ENCODE results near the gene NOP16.

The NOP16 gene

GRCh38 chr5:176392526-176392925, 4.1 kb upstream of the NOP16 start:
- ChIA-PET POLR2A (interaction anchor here (1.5 kb wide), 1 partner anchor 145 kb away, joined by 4 read pairs; no protein-coding TSS in a partner anchor), CTCF (no interaction called here)
- DNase-seq (ENCODE audit: extremely low spot score): no peak
- TF ChIP-seq PKNOX1 (IDR thresholded peaks at IDR 0.05) (no peak), LEF1 (IDR thresholded peaks at IDR 0.05; ENCODE audit: borderline replicate concordance) (no peak), FOXA1 (IDR thresholded peaks at IDR 0.05) (no peak), CTBP1 (IDR thresholded peaks at IDR 0.05; ENCODE audit: borderline replicate concordance) (no peak), NFRKB (IDR thresholded peaks at IDR 0.05) (no peak), SP1 (IDR thresholded peaks at IDR 0.05) (no peak), ZNF384 (IDR thresholded peaks at IDR 0.05) (no peak)

DNA sequence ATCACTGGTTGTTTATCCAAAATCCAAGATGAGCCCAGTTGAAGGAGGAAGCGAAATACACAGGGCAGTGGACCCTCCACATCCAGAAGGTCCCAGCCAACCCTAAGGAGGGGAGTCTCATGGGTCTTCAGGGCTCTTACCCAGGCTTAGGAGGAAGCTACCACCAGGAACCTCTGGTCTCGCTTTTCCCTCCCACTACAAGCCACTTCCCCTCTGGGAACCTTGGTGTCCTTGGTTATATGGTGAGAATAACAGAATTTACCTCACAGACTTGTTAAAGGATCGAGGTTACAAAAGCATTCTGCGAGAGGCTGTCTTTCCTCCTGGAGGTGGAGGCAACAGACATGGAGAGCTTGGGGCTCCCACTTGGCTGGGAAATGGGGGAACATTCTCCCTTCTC, 3.6 kb upstream of the NOP16 start:
- POLR2A ChIA-PET: interaction anchor here (1.5 kb wide), 1 partner anchor 146 kb away, joined by 4 read pairs; no protein-coding TSS in a partner anchor
- TF ChIP-seq SP1 (IDR thresholded peaks at IDR 0.05) (no peak), FOXM1 (IDR thresholded peaks at IDR 0.05; ENCODE audit: borderline replicate concordance) (no peak), ELF4 (IDR thresholded peaks at IDR 0.05) (no peak), HDGF (IDR thresholded peaks at IDR 0.05; ENCODE audit: borderline replicate concordance) (no peak), ZNF384 (IDR thresholded peaks at IDR 0.05) (no peak), BHLHE40 (IDR thresholded peaks at IDR 0.05; ENCODE audit: borderline replicate concordance) (no peak), PKNOX1 (IDR thresholded peaks at IDR 0.05) (no peak), SUZ12 (IDR thresholded peaks at IDR 0.05) (no peak), TARDBP (IDR thresholded peaks at IDR 0.05) (no peak)
- CTCF ChIA-PET: no interaction called here
- no peak for DNase-seq (ENCODE audit: extremely low spot score)

GRCh38 chr5:176391479-176391878, 3.1 kb upstream of the NOP16 start:
- no peak for DNase-seq (ENCODE audit: extremely low spot score)
- no peak for TF ChIP-seq BHLHE40 (IDR thresholded peaks at IDR 0.05; ENCODE audit: borderline replicate concordance)
- CTCF ChIA-PET: no interaction called here
- POLR2A ChIA-PET: interaction anchor here (1.5 kb wide), 1 partner anchor 146 kb away, joined by 4 read pairs; no protein-coding TSS in a partner anchor

DNA sequence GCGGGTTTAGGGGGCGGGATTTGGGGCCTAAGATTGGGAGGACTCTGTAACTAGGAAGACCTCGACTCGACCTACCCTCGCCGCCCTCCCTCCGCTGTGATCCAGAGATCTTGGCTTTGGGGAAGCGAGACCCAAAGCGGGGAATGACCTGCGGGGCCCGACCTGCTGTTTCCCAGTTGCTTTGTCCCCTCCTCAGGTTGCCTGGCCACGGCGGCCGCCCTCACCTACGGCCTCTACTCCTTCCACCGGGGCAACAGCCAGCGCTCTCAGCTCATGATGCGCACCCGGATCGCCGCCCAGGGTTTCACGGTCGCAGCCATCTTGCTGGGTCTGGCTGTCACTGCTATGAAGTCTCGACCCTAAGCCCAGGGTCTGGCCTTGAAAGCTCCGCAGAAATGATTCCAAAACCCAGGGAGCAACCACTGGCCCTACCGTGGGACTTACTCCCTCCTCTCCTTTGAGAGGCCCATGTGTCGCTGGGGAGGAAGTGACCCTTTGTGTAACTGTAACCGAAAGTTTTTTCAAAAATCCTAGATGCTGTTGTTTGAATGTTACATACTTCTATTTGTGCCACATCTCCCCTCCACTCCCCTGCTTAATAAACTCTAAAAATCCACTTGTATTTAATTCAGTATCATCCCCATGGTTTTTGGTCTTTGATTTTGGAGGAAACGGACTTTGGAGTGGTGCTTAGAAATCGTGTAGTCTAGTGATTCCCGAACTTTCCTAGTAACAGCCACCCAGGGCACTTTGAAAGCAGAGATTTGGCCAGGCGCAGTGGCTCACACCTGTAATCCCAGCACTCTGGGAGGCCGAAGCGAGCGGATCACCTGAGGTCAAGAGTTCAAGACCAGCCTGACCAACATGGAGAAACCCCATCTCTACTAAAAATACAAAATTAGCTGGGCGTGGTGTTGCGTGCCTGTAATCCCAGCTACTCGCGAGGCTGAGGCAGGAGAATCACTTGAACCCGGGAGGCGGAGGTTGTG, 1.0 kb upstream of the NOP16 start:
- TF ChIP-seq CTBP1 (IDR thresholded peaks at IDR 0.05; ENCODE audit: borderline replicate concordance): no peak
- TF ChIP-seq ARNT (IDR thresholded peaks at IDR 0.05): no peak
- TF ChIP-seq HDGF (IDR thresholded peaks at IDR 0.05; ENCODE audit: borderline replicate concordance): peak; percentile 36; the same call in 1 of the 2 replicates
- no peak for DNase-seq (ENCODE audit: extremely low spot score)
- ChIA-PET POLR2A (interaction anchor here (1.4 to 3.3 kb wide), 4 partner anchors 23 to 34 kb away, joined by 4 to 22 read pairs (median 6); partner anchors contain the start of genes CLTB and KIAA1191), CTCF (no interaction called here)

DNA sequence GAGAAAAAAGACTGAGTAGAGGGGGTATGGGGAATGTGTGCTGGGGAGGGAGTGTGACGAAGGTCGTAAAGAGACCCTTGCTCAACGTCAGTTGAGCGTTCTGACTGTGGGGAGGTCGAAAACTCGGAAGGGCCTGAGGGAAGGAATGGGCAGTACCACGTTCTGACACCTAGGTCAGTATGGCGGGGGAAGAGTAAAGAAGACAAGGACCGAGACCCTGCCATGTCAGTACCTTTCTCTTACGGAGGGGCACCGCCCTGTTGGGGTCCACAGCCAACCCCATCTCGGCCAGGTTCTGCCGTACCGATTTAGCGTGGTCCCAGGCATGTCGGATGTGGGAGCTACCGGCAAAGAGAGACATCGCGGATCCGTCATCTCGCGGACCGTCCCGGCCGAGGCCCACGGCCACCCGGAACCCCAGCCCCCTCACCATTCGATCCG, 375 bp downstream of the NOP16 start:
- ChIA-PET CTCF (no interaction called here), POLR2A (interaction anchor here (0.7 to 3.3 kb wide), 10 partner anchors 11 to 155 kb away, joined by 3 to 22 read pairs (median 4); partner anchors contain the start of genes CLTB, FAF2, KIAA1191 and RNF44)
- TF ChIP-seq CTBP1 (IDR thresholded peaks at IDR 0.05; ENCODE audit: borderline replicate concordance) (no peak), FOXA1 (IDR thresholded peaks at IDR 0.05) (no peak), SUZ12 (IDR thresholded peaks at IDR 0.05) (no peak), LEF1 (IDR thresholded peaks at IDR 0.05; ENCODE audit: borderline replicate concordance) (no peak), ZNF384 (IDR thresholded peaks at IDR 0.05) (no peak), HDGF (IDR thresholded peaks at IDR 0.05; ENCODE audit: borderline replicate concordance) (no peak), ELF4 (IDR thresholded peaks at IDR 0.05) (no peak), TARDBP (IDR thresholded peaks at IDR 0.05) (no peak), SP1 (IDR thresholded peaks at IDR 0.05) (no peak), ARNT (IDR thresholded peaks at IDR 0.05) (no peak), L3MBTL2 (conservative IDR thresholded peaks at IDR 0.05) (no peak), FOXK2 (IDR thresholded peaks at IDR 0.05) (no peak), FOXM1 (IDR thresholded peaks at IDR 0.05; ENCODE audit: borderline replicate concordance) (no peak), PKNOX1 (IDR thresholded peaks at IDR 0.05) (no peak), BHLHE40 (IDR thresholded peaks at IDR 0.05; ENCODE audit: borderline replicate concordance) (no peak), NFRKB (IDR thresholded peaks at IDR 0.05) (no peak)
- peak; percentile 41 for DNase-seq (ENCODE audit: extremely low spot score)

- POLR2A ChIA-PET: interaction anchor here (1.0 to 3.3 kb wide), 6 partner anchors 10 to 155 kb away, joined by 4 to 22 read pairs (median 4); partner anchors contain the start of genes KIAA1191 and RNF44
These were observed 943 bp downstream of the NOP16 start for GRCh38 chr5:176387384-176387925.

More at GRCh38 chr5:176387384-176387925, 943 bp downstream of the NOP16 start:
- CTCF ChIA-PET: interaction anchor here (0.7 kb wide), 1 partner anchor 541 kb away, joined by 3 read pairs; no protein-coding TSS in a partner anchor
- DNase-seq (ENCODE audit: extremely low spot score): no peak
- TF ChIP-seq ZNF384 (IDR thresholded peaks at IDR 0.05) (no peak), LEF1 (IDR thresholded peaks at IDR 0.05; ENCODE audit: borderline replicate concordance) (no peak), BHLHE40 (IDR thresholded peaks at IDR 0.05; ENCODE audit: borderline replicate concordance) (no peak), TARDBP (IDR thresholded peaks at IDR 0.05) (no peak), FOXA1 (IDR thresholded peaks at IDR 0.05) (no peak), SUZ12 (IDR thresholded peaks at IDR 0.05) (no peak), NFRKB (IDR thresholded peaks at IDR 0.05) (no peak), CTBP1 (IDR thresholded peaks at IDR 0.05; ENCODE audit: borderline replicate concordance) (no peak), FOXK2 (IDR thresholded peaks at IDR 0.05) (no peak), FOXM1 (IDR thresholded peaks at IDR 0.05; ENCODE audit: borderline replicate concordance) (no peak), ARNT (IDR thresholded peaks at IDR 0.05) (no peak), HDGF (IDR thresholded peaks at IDR 0.05; ENCODE audit: borderline replicate concordance) (no peak), ELF4 (IDR thresholded peaks at IDR 0.05) (no peak), SP1 (IDR thresholded peaks at IDR 0.05) (no peak), L3MBTL2 (conservative IDR thresholded peaks at IDR 0.05) (no peak), PKNOX1 (IDR thresholded peaks at IDR 0.05) (no peak)

All from HEK293T (cell line).